GM12878 (cell line): ENCODE results near the gene SCNN1A. TPM values are rescaled to one million over a fixed set of nuclear protein-coding genes. Genes with fewer than 3 reads are reported as not detected.

Source experiments
- ATAC-seq: fragments of 200-7000 bp; cut with Tn5 transposase; 3 replicates; pipeline ENCODE4 v1.9.1; 2020; ENCODE audit warnings: mild to moderate bottlenecking, moderate library complexity
- BruUV-seq: library from RNA; stranded (reverse); fragments of 400-500 nt; replicated peaks from 2 replicates; lab custom pipeline; 2021; lab: Mats Ljungman, UMichigan
- CTCF ChIA-PET: fragments of 300-600 bp; sonication (Branson Sonifier 250); formaldehyde crosslinking; extraction: SDS; loops from one replicate; lab custom pipeline; 2021; ENCODE audit warnings: inconsistent platforms; lab: Yijun Ruan, JAX
- POLR2A ChIA-PET: fragments of 350-600 bp; formaldehyde crosslinking; extraction: SDS; loops from one replicate; lab custom pipeline; 2021; ENCODE audit warnings: inconsistent platforms; lab: Charles Lee
- RAD21 ChIA-PET: fragments of 300-600 bp; sonication (Branson Sonifier 250); formaldehyde crosslinking; loops from one replicate; lab custom pipeline; 2023; ENCODE audit warnings: antibody characterized with exemption; ENCODE audit not compliant: unreplicated experiment; lab: Charles Lee
- SMC1A ChIA-PET: fragments of 300-600 bp; sonication (Branson Sonifier 250); formaldehyde crosslinking; loops from one replicate; lab custom pipeline; 2023; ENCODE audit not compliant: unreplicated experiment, uncharacterized antibody; lab: Charles Lee
- DNase-seq: peaks from one replicate; pipeline ENCODE4 v3.0.0-alpha.2; 2011; ENCODE audit warnings: low read depth, low spot score
- FAIRE-seq: peaks from 3 replicates; lab custom pipeline; 2011; peaks lifted over from hg19 to GRCh38; lab: Jason Lieb, UNC
- H2AFZ ChIP-seq: 2 replicates; pipeline ENCODE4 v1.6.0; 2011; ENCODE audit warnings: low read depth, low read length, control low read depth; ENCODE audit not compliant: control insufficient read depth
- H3K27ac ChIP-seq: 2 replicates; pipeline ENCODE4 v1.5.1; 2011; ENCODE audit warnings: control low read depth; ENCODE audit not compliant: control insufficient read depth, insufficient read depth
- H3K27me3 ChIP-seq, 2 experiments: replicated peaks in 1 of 2; 2 replicates each; pipeline versions ENCODE4 v1.6.0 to v1.6.1; 2011; ENCODE audit warnings: low read length in 1 of 2; ENCODE audit not compliant: control insufficient read depth in 2 of 2, insufficient read depth in 2 of 2
- H3K36me3 ChIP-seq, 2 experiments: 2 replicates each; pipeline ENCODE4 v1.5.1; 2011; ENCODE audit warnings: low read length in 1 of 2; ENCODE audit not compliant: control insufficient read depth in 2 of 2, insufficient read depth in 2 of 2
- H3K4me1 ChIP-seq: 2 replicates; pipeline ENCODE4 v1.6.1; 2011; ENCODE audit warnings: mild to moderate bottlenecking, low read length, moderate library complexity, mixed read lengths; ENCODE audit not compliant: control insufficient read depth, insufficient read depth
- H3K4me2 ChIP-seq: 2 replicates; pipeline ENCODE4 v1.6.0; 2011; ENCODE audit warnings: control low read depth; ENCODE audit not compliant: control insufficient read depth, insufficient read depth
- H3K4me3 ChIP-seq: fragments of 200-600 bp; sonication (generic); 2 replicates; pipeline ENCODE4 v1.5.1; 2016
- H3K79me2 ChIP-seq: 2 replicates; pipeline ENCODE4 v1.6.0; 2011; ENCODE audit warnings: low read length; ENCODE audit not compliant: control insufficient read depth, insufficient read depth
- H3K9ac ChIP-seq: 2 replicates; pipeline ENCODE4 v1.8.0; 2011; ENCODE audit warnings: low read length, control low read depth, mixed read lengths; ENCODE audit not compliant: control insufficient read depth, insufficient read depth
- H3K9me3 ChIP-seq: replicated peaks from 3 replicates; pipeline ENCODE4 v1.5.1; 2011; ENCODE audit warnings: mild to moderate bottlenecking, low read length; ENCODE audit not compliant: control insufficient read depth, insufficient read depth
- H4K20me1 ChIP-seq: 2 replicates; pipeline ENCODE4 v1.6.0; 2011; ENCODE audit not compliant: control insufficient read depth, insufficient read depth
- CEBPB ChIP-seq, 2 experiments: fragments of 150-350 bp in 1 of 2; IDR thresholded peaks; 2 replicates each; pipeline ENCODE4 v1.6.1; 2012 to 2014; ENCODE audit warnings: low read depth in 2 of 2, low read length in 2 of 2, borderline replicate concordance in 1 of 2, inconsistent platforms in 1 of 2
- DPF2 ChIP-seq: fragments of 450-650 bp; IDR thresholded peaks from 2 replicates; pipeline ENCODE4 v1.6.1; 2017; ENCODE audit warnings: mild to moderate bottlenecking
- ESRRA ChIP-seq: IDR thresholded peaks from 2 replicates; pipeline ENCODE4 v1.6.1; 2012; ENCODE audit warnings: mild to moderate bottlenecking, low read length, improper control_type of control experiment
- ETV6 ChIP-seq, 2 experiments: fragments of 450-650 bp in 1 of 2; IDR thresholded peaks in 1 of 2; conservative IDR thresholded peaks in 1 of 2; 2 replicates each; pipeline ENCODE4 v1.6.1; 2014; ENCODE audit warnings: antibody characterized with exemption in 1 of 2, borderline replicate concordance in 1 of 2, low read depth in 1 of 2, mild to moderate bottlenecking in 1 of 2, moderate library complexity in 1 of 2
- GATAD2B ChIP-seq: fragments of 450-650 bp; conservative IDR thresholded peaks from 2 replicates; pipeline ENCODE4 v1.6.1; 2017; ENCODE audit warnings: low read depth, mild to moderate bottlenecking, moderate library complexity
- IKZF1 ChIP-seq: fragments of 450-650 bp; conservative IDR thresholded peaks from 2 replicates; pipeline ENCODE4 v1.6.1; 2017; ENCODE audit warnings: antibody characterized with exemption, mild to moderate bottlenecking
- MTA3 ChIP-seq: IDR thresholded peaks from 2 replicates; pipeline ENCODE4 v1.6.1; 2012; ENCODE audit warnings: low read length, inconsistent platforms, borderline replicate concordance
- PAX8 ChIP-seq: fragments of 450-650 bp; IDR thresholded peaks from 2 replicates; pipeline ENCODE4 v1.6.1; 2017; ENCODE audit warnings: mild to moderate bottlenecking, moderate library complexity
- RB1 ChIP-seq: fragments of 450-650 bp; formaldehyde crosslinking; IDR thresholded peaks from 2 replicates; pipeline ENCODE4 v1.6.1; 2017; ENCODE audit warnings: mild to moderate bottlenecking, borderline replicate concordance
- RBBP5 ChIP-seq: fragments of 200-600 bp; sonication (generic); conservative IDR thresholded peaks from 2 replicates; pipeline ENCODE4 v1.6.1; 2016
- RFX5 ChIP-seq: IDR thresholded peaks from 2 replicates; pipeline ENCODE4 v1.6.1; 2011; ENCODE audit warnings: low read depth, low read length, improper control_type of control experiment
- STAT1 ChIP-seq: fragments of 450-650 bp; conservative IDR thresholded peaks from 2 replicates; pipeline ENCODE4 v1.6.1; 2014; ENCODE audit warnings: antibody characterized with exemption, mild to moderate bottlenecking
- TCF12 ChIP-seq: IDR thresholded peaks from 2 replicates; pipeline ENCODE4 v1.6.1; 2011; ENCODE audit warnings: low read depth, mild to moderate bottlenecking, low read length
- WRNIP1 ChIP-seq: IDR thresholded peaks from 2 replicates; pipeline ENCODE4 v1.6.1; 2011; ENCODE audit warnings: low read depth, low read length, improper control_type of control experiment, borderline replicate concordance
- ZBTB11 ChIP-seq: fragments of 450-650 bp; formaldehyde crosslinking; IDR thresholded peaks from 2 replicates; pipeline ENCODE4 v1.5.0; 2022; ENCODE audit warnings: mild to moderate bottlenecking, missing genetic modification characterization
- ZZZ3 ChIP-seq: IDR thresholded peaks from 2 replicates; pipeline ENCODE4 v1.6.1; 2011; ENCODE audit warnings: low read depth; ENCODE audit not compliant: control insufficient read depth, insufficient read length
- WGBS: methylation state at CpG from one replicate; pipeline ENCODE4 v1.1.6; 2016; ENCODE audit warnings: low lambda C conversion rate; ENCODE audit not compliant: insufficient replicate concordance, insufficient coverage; ENCODE audit errors: missing lambda C conversion rate; 5-methylcytosine and 5-hydroxymethylcytosine counted together
- in situ Hi-C: fragments of 300-500 bp; cut with MboI; formaldehyde crosslinking; loops from 9 replicates; pipeline ENCODE4 v1.14.3; 2018; ENCODE audit warnings: mixed read lengths
- intact Hi-C: fragments of 100-400 bp; cut with micrococcal nuclease; formaldehyde crosslinking; loops from one replicate; pipeline ENCODE4 v1.14.2; 2022; ENCODE audit not compliant: unreplicated experiment
- polyA plus RNA-seq, 11 experiments: library from polyadenylated mRNA; depleted of rRNA in 4 of 11; unstranded in 6 of 11; stranded (reverse) in 5 of 11; fragments of >200 nt; fragmentation: Nextera tagmentation in 4 of 11; fragmentation: Illumina TruSeq in 1 of 11; extraction: Ambion mirVana in 4 of 11; extraction: Trizol in 1 of 11; gene quantifications; 1 replicate in 1 of 11; 2 replicates in 10 of 11; pipeline versions ENCODE4 v1.2.1 to v1.2.3, GENCODE V29; 2011 to 2016; ENCODE audit warnings: inconsistent platforms in 2 of 11, missing spikeins in 2 of 11, low read depth in 1 of 11
- total RNA-seq, 4 experiments: library from RNA; depleted of rRNA in 3 of 4; stranded (reverse); fragments of >200 nt in 3 of 4; fragmentation: Illumina TruSeq in 1 of 4; extraction: Trizol in 1 of 4; gene quantifications; 2 replicates each; pipeline versions ENCODE4 v1.2.1 to v1.2.3, GENCODE V29; 2013 to 2021
- TF ChIP-seq, protein P1 (sequence below): fragments of 450-650 bp; IDR thresholded peaks from 2 replicates; pipeline ENCODE4 v1.6.1; 2016; ENCODE audit warnings: mild to moderate bottlenecking
- TF ChIP-seq, protein P2 (sequence below): IDR thresholded peaks from 2 replicates; pipeline ENCODE4 v1.6.1; 2012; ENCODE audit warnings: low read depth, low read length, improper control_type of control experiment

SCNN1A gene
- total and polyA plus RNA-seq, 10 of the 15 experiments (the other 5 are each of a cell fraction or from before 2014, with no cell fraction given), result 0.14 to 0.69 TPM; not detected in 8

- SMC1A ChIA-PET, result interaction anchor here (0.5 to 4.6 kb wide), 20 partner anchors 10 to 155 kb away, joined by 3 to 39 read pairs (median 5); partner anchors contain the start of gene CD27
- Histone ChIP-seq H3K36me3 (peaks cover 6 to 11% of the 10 kb centered on the region in 2 experiments; a peak in 3 of 4 replicates), H3K79me2 (peaks cover 46% of the 10 kb centered on the region), H3K9me3 (no peaks in the 10 kb centered on the region), H3K27ac (peak overlapping the region; percentile 93), H4K20me1 (no peaks in the 10 kb centered on the region), H3K9ac (peak overlapping the region; percentile 68), H2AFZ (peak overlapping the region; percentile 72), H3K4me1 (peaks cover 45% of the 10 kb centered on the region), H3K4me2 (peak overlapping the region; percentile 99), H3K27me3 (no peaks in the 10 kb centered on the region), H3K4me3 (peak overlapping the region; percentile 53)
- POLR2A ChIA-PET, result interaction anchor here (0.5 to 3.4 kb wide), 15 partner anchors 9 to 223 kb away, joined by 3 to 22 read pairs (median 9); partner anchors contain the start of genes CD27, TAPBPL and VAMP1
- no peak for FAIRE-seq
- CTCF ChIA-PET, result interaction anchor here (0.6 to 7.9 kb wide), 33 partner anchors 9 to 202 kb away, joined by 3 to 53 read pairs (median 4); partner anchors contain the start of genes CD27, GAPDH and TAPBPL
- no TSS peak for BruUV-seq
- RAD21 ChIA-PET, result interaction anchor here (0.6 to 3.8 kb wide), 28 partner anchors 9 to 424 kb away, joined by 3 to 44 read pairs (median 4); partner anchors contain the start of genes LPAR5 and VAMP1
- in situ Hi-C loops, result loop anchor here (5.0 kb wide), 1 partner anchor 132 kb away; no protein-coding TSS in a partner anchor
- intact Hi-C loops, result loop anchor here (2.0 to 5.0 kb wide), 3 partner anchors 87 to 197 kb away; partner anchors contain the start of gene GAPDH
- peak; percentile 60 for DNase-seq
- ATAC-seq, result peak; percentile 85
- 0% methylated on average over 11 of the region's 11 CpGs for WGBS
- no peak for TF ChIP-seq ZZZ3
- TF ChIP-seq RFX5, result no peak
- no peak for TF ChIP-seq CEBPB (IDR thresholded peaks at IDR 0.05; ENCODE audit: borderline replicate concordance in 1 of 2, low read depth in 2 of 2, low read length in 2 of 2)
- no peak for TF ChIP-seq PAX8
- TF ChIP-seq ESRRA, result peak; percentile 19; the same call in 1 of the 2 replicates
- no peak for TF ChIP-seq MTA3
- TF ChIP-seq RBBP5, result no peak
- TF ChIP-seq IKZF1, result peak; percentile 80
- TF ChIP-seq RB1, result no peak; the same call in 1 of the 2 replicates
- TF ChIP-seq, protein P1, sequence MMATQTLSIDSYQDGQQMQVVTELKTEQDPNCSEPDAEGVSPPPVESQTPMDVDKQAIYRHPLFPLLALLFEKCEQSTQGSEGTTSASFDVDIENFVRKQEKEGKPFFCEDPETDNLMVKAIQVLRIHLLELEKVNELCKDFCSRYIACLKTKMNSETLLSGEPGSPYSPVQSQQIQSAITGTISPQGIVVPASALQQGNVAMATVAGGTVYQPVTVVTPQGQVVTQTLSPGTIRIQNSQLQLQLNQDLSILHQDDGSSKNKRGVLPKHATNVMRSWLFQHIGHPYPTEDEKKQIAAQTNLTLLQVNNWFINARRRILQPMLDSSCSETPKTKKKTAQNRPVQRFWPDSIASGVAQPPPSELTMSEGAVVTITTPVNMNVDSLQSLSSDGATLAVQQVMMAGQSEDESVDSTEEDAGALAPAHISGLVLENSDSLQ, result no peak
- 0 out of 2 replicates have a peak, but pooled peaks have one; percentile 27 for TF ChIP-seq STAT1
- TF ChIP-seq ZBTB11 (CRISPR knock-in tag), result peak; percentile 43
- no peak for TF ChIP-seq WRNIP1
- peak; percentile 76 for TF ChIP-seq DPF2
- TF ChIP-seq GATAD2B, result 0 out of 2 replicates have a peak, but pooled peaks have one; percentile 78
- TF ChIP-seq TCF12, result peak; percentile 85
- TF ChIP-seq, protein P2, sequence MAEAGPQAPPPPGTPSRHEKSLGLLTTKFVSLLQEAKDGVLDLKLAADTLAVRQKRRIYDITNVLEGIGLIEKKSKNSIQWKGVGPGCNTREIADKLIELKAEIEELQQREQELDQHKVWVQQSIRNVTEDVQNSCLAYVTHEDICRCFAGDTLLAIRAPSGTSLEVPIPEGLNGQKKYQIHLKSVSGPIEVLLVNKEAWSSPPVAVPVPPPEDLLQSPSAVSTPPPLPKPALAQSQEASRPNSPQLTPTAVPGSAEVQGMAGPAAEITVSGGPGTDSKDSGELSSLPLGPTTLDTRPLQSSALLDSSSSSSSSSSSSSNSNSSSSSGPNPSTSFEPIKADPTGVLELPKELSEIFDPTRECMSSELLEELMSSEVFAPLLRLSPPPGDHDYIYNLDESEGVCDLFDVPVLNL, result no peak
- peak in 1 of 2 experiments; percentile 45; a peak in 1 of 4 replicates for TF ChIP-seq ETV6 (conservative IDR thresholded peaks at IDR 0.05 in 1 of 2, IDR thresholded peaks at IDR 0.05 in 1 of 2; ENCODE audit: borderline replicate concordance in 1 of 2, low read depth in 1 of 2)
Measured at GRCh38 chr12:6335451-6336078, 39.8 kb downstream of the SCNN1A start.
